ENCODE measurements around the gene NR3C2.

DNA sequence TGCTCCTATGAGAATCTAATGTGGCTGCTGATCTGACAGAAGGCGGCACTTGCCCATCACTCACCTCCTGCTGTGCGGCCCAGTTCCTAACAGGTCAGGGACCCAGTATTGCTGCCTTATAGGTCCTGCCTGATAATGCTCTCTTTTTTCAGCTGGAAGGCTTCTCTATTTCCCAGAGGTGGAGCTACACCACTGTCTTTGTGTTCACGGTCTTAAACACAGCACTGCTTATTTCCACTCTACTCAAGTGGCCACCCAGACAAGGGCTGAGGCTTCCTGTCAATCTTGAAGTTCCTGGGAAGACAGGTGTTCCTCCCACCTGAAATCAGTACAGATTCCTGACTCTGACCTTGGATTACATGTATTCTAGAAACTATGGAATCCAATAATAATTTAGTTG, 270.6 kb downstream of the NR3C2 start:
- TF ChIP-seq, protein P1, sequence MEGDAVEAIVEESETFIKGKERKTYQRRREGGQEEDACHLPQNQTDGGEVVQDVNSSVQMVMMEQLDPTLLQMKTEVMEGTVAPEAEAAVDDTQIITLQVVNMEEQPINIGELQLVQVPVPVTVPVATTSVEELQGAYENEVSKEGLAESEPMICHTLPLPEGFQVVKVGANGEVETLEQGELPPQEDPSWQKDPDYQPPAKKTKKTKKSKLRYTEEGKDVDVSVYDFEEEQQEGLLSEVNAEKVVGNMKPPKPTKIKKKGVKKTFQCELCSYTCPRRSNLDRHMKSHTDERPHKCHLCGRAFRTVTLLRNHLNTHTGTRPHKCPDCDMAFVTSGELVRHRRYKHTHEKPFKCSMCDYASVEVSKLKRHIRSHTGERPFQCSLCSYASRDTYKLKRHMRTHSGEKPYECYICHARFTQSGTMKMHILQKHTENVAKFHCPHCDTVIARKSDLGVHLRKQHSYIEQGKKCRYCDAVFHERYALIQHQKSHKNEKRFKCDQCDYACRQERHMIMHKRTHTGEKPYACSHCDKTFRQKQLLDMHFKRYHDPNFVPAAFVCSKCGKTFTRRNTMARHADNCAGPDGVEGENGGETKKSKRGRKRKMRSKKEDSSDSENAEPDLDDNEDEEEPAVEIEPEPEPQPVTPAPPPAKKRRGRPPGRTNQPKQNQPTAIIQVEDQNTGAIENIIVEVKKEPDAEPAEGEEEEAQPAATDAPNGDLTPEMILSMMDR (IDR thresholded peaks at IDR 0.05; ENCODE audit: insufficient read depth, low read depth, low read length): no peak
- TF ChIP-seq EZH2 (IDR thresholded peaks at IDR 0.05; ENCODE audit: insufficient read depth, low read length): no peak
